AG04450 (cell line): ENCODE measurements around the gene FUT2. TPM values are rescaled to one million over a fixed set of nuclear protein-coding genes. Genes with fewer than 3 reads are reported as not detected.

Source experiments
- CTCF ChIA-PET: fragments of 300-600, 350-600 bp; formaldehyde crosslinking; extraction: SDS; loops from one replicate; lab custom pipeline; 2022; ENCODE audit warnings: antibody characterized with exemption, inconsistent platforms; lab: Charles Lee
- POLR2A ChIA-PET: fragments of 350-600 bp; formaldehyde crosslinking; extraction: SDS; loops from one replicate; lab custom pipeline; 2021; ENCODE audit warnings: antibody characterized with exemption, inconsistent platforms; lab: Yijun Ruan, JAX
- DNase-seq: peaks from one replicate; pipeline ENCODE4 v3.0.0-alpha.2; 2011; ENCODE audit warnings: low read depth, low spot score
- H3K27ac ChIP-seq: one replicate; pipeline ENCODE4 v1.5.1; 2012; ENCODE audit warnings: low read depth, low read length, control low read depth
- H3K27me3 ChIP-seq: one replicate; pipeline ENCODE4 v1.6.0; 2012; ENCODE audit warnings: low read length; ENCODE audit not compliant: control insufficient read depth, insufficient read depth
- H3K4me3 ChIP-seq: 2 replicates; pipeline ENCODE4 v1.5.1; 2011; ENCODE audit warnings: mild to moderate bottlenecking, low read depth, low read length, control low read depth
- H3K9me3 ChIP-seq: 2 replicates; pipeline ENCODE4 v1.5.1; 2012; ENCODE audit warnings: low read length; ENCODE audit not compliant: control insufficient read depth, insufficient read depth
- CTCF ChIP-seq: IDR thresholded peaks from 2 replicates; pipeline ENCODE4 v1.5.1; 2011; ENCODE audit warnings: low read depth, low read length, control low read depth, inconsistent platforms
- polyA plus RNA-seq: library from polyadenylated mRNA; depleted of rRNA; stranded (reverse); fragments of >200 nt; gene quantifications from 2 replicates; pipeline ENCODE4 v1.2.3, GENCODE V29; 2011

The FUT2 gene
- polyA plus RNA-seq, 1 experiment: not detected

- POLR2A ChIA-PET: interaction anchor here (0.6 kb wide), 1 partner anchor 56 kb away, joined by 3 read pairs; no protein-coding TSS in a partner anchor
Observed at GRCh38 chr19:48664476-48664875, 31.3 kb upstream of the FUT2 start.

GRCh38 chr19:48665786-48666185, 30.0 kb upstream of the FUT2 start:
- Histone ChIP-seq H3K27ac (no peak overlapping the region), H3K9me3 (no peaks in the 10 kb centered on the region; the same call in 1 of the 2 replicates), H3K27me3 (no peaks in the 10 kb centered on the region), H3K4me3 (no peak overlapping the region)
- ChIA-PET POLR2A (no interaction called here), CTCF (interaction anchor here (4.8 kb wide), 1 partner anchor 9 kb away, joined by 22 read pairs; no protein-coding TSS in a partner anchor)
- TF ChIP-seq CTCF: no peak
- no peak for DNase-seq

More at GRCh38 chr19:48664476-48664875, 31.3 kb upstream of the FUT2 start:
- Histone ChIP-seq H3K27me3 (no peaks in the 10 kb centered on the region), H3K27ac (no peak overlapping the region), H3K4me3 (no peak overlapping the region), H3K9me3 (no peaks in the 10 kb centered on the region)
- CTCF ChIA-PET: interaction anchor here (4.8 kb wide), 1 partner anchor 11 kb away, joined by 22 read pairs; no protein-coding TSS in a partner anchor
- DNase-seq: no peak
- TF ChIP-seq CTCF: no peak

GRCh38 chr19:48668332-48668731, 27.4 kb upstream of the FUT2 start:
- H3K9me3 ChIP-seq: no peaks in the 10 kb centered on the region; the same call in 1 of the 2 replicates
- ChIA-PET POLR2A (no interaction called here), CTCF (no interaction called here)
- no peak for DNase-seq
- H3K4me3 ChIP-seq: no peak overlapping the region
- H3K27me3 ChIP-seq: peaks cover 3% of the 10 kb centered on the region
- H3K27ac ChIP-seq: no peak overlapping the region
- no peak for TF ChIP-seq CTCF

GRCh38 chr19:48668761-48669160, 27.0 kb upstream of the FUT2 start:
- DNase-seq: no peak
- POLR2A ChIA-PET: no interaction called here
- Histone ChIP-seq H3K9me3 (no peaks in the 10 kb centered on the region; the same call in 1 of the 2 replicates), H3K27me3 (peaks cover 3% of the 10 kb centered on the region), H3K4me3 (no peak overlapping the region), H3K27ac (no peak overlapping the region)
- TF ChIP-seq CTCF: no peak
- CTCF ChIA-PET: no interaction called here

- ChIA-PET CTCF (no interaction called here), POLR2A (no interaction called here)
- H3K27ac ChIP-seq: no peak overlapping the region
- no peak for DNase-seq
- H3K9me3 ChIP-seq: no peaks in the 10 kb centered on the region; the same call in 1 of the 2 replicates
- H3K4me3 ChIP-seq: no peak overlapping the region
- peaks cover 3% of the 10 kb centered on the region for H3K27me3 ChIP-seq
- no peak for TF ChIP-seq CTCF
Observed at GRCh38 chr19:48669903-48670668, 25.7 kb upstream of the FUT2 start.
